Bronchial epithelial cell (primary cell): ENCODE results near the gene LGALS13. TPM values are rescaled to one million over a fixed set of nuclear protein-coding genes. Genes with fewer than 3 reads are reported as not detected.

Experiments used
- DNase-seq: peaks from one replicate; pipeline ENCODE4 v3.0.0-alpha.2; 2010; ENCODE audit warnings: low read depth
- FAIRE-seq: peaks from 2 replicates; lab custom pipeline; 2011; peaks lifted over from hg19 to GRCh38; lab: Jason Lieb, UNC
- H3K27me3 ChIP-seq: 2 replicates; pipeline ENCODE4 v1.5.1; 2011; ENCODE audit warnings: low read length; ENCODE audit not compliant: control insufficient read depth, insufficient read depth
- H3K36me3 ChIP-seq: 2 replicates; pipeline ENCODE4 v1.5.1; 2011; ENCODE audit warnings: low read length; ENCODE audit not compliant: control insufficient read depth, insufficient read depth
- H3K4me3 ChIP-seq: 2 replicates; pipeline ENCODE4 v1.5.1; 2011; ENCODE audit warnings: mild to moderate bottlenecking, low read depth, low read length, control low read depth
- total RNA-seq: library from RNA; depleted of rRNA; stranded (reverse); fragments of >200 nt; gene quantifications from 2 replicates; pipeline ENCODE4 v1.2.1, GENCODE V29; 2014
- TF ChIP-seq, protein P1 (sequence below): IDR thresholded peaks from 2 replicates; pipeline ENCODE4 v1.5.1; 2011; ENCODE audit warnings: mild to moderate bottlenecking, moderate library complexity, low read length, control low read depth, inconsistent platforms; ENCODE audit not compliant: insufficient read depth, severe bottlenecking

The LGALS13 gene
- total RNA-seq, 1 donor from 2014 or later, result not detected

DNA sequence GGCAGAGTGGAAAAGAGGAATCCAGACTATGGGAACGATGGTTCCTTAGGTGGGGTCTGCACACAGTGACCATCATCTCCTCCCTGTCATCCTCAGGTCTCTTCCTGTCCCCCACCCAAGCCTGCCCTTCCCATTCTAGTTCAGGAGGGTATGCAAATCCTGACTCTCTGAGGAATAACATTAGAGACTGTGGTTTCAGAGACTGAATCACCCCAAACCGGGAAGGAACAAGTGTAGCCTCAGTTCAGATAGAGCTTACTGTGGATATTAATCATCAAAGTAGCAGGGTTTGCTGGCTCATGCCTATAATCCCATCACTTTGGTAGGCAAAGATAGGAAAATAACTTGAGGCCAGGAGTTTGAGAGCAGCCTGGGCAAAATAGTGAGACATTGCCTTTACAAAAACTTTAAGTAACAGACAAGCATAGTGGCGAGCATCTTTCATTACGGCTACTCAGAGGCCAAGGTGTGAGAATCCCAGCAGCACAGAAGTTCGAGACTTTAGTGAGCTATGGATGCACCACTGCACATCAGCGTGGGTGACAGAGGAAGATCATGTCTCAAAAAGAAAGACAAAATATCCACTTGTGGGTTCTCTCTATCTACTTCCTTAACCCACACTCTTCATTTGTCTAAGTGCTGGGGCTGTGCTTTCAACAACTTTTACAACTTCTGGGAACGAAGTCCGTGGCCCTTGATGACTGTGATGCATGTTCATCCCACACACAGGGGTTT, 19.3 kb upstream of the LGALS13 start:
- FAIRE-seq (no peak), DNase-seq (peak; percentile 13)
- TF ChIP-seq, protein P1, sequence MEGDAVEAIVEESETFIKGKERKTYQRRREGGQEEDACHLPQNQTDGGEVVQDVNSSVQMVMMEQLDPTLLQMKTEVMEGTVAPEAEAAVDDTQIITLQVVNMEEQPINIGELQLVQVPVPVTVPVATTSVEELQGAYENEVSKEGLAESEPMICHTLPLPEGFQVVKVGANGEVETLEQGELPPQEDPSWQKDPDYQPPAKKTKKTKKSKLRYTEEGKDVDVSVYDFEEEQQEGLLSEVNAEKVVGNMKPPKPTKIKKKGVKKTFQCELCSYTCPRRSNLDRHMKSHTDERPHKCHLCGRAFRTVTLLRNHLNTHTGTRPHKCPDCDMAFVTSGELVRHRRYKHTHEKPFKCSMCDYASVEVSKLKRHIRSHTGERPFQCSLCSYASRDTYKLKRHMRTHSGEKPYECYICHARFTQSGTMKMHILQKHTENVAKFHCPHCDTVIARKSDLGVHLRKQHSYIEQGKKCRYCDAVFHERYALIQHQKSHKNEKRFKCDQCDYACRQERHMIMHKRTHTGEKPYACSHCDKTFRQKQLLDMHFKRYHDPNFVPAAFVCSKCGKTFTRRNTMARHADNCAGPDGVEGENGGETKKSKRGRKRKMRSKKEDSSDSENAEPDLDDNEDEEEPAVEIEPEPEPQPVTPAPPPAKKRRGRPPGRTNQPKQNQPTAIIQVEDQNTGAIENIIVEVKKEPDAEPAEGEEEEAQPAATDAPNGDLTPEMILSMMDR, result no peak
- Histone ChIP-seq H3K36me3 (no peaks in the 10 kb centered on the region), H3K4me3 (no peak overlapping the region), H3K27me3 (no peaks in the 10 kb centered on the region)

DNA sequence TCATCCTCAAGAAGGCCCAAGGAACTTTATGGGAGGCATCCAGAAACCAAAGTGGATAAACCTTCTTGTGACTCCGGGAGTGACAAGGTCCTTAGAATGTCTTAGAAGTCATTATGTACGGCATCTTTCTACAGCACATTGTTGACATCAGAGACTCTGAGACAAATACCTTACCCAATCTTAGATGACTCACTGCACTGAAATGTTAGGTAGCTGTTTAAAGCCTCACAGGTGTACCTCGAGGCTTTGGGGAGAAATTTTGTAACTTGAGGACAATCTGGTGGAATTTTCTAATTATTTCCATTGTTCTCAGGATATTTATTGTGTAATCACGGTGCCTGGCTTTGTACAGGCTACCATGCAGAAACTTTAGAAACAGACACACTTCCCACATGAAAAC, 14.8 kb upstream of the LGALS13 start:
- no peaks in the 10 kb centered on the region for H3K27me3 ChIP-seq
- DNase-seq (peak; percentile 35), FAIRE-seq (no peak)
- no peaks in the 10 kb centered on the region for H3K36me3 ChIP-seq
- no peak overlapping the region for H3K4me3 ChIP-seq
- TF ChIP-seq, protein P1, result no peak

DNA sequence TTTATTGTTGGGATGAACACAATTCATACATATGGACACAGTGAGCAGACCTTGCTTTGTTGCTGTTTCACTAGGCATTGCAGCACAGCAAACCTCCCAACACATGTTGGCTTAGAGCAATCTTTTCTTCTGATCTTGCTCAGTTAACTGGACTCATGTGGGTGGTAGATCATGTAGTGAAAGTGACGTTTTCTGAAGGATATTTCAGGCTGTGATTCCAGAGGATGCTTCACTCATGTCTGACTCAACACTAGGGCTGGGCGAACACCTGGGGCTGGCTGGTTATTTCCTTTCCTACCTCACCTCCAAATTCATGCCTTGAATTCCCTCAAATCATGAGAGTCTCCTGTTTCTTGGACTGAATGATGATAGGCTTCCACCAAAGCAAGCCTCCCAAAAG, 14.3 kb upstream of the LGALS13 start:
- DNase-seq, result peak; percentile 15
- Histone ChIP-seq H3K36me3 (no peaks in the 10 kb centered on the region), H3K4me3 (no peak overlapping the region), H3K27me3 (no peaks in the 10 kb centered on the region)
- TF ChIP-seq, protein P1, result no peak
- FAIRE-seq, result no peak

DNA sequence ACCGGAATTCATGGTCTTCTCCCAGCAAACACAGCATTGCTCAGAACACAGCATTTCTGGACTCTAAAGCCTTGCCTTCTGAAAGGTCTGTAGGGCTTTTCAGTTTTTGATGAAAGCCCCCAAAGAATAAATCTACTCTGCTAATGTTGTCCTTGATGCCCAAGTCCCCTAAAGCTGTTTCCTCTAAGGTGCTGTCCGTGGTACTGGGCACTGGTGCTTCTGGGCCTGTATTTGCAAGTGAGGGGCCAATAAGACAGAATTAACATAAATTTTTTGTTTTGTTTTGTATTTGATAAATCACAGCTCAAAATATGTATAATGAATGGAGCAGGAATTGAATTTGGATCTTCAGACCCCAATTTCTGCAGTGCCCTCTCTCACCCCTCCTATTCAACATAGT, 12.1 kb upstream of the LGALS13 start:
- no peak for FAIRE-seq
- Histone ChIP-seq H3K4me3 (no peak overlapping the region), H3K27me3 (no peaks in the 10 kb centered on the region), H3K36me3 (no peaks in the 10 kb centered on the region)
- TF ChIP-seq, protein P1, result no peak
- DNase-seq, result no peak

DNA sequence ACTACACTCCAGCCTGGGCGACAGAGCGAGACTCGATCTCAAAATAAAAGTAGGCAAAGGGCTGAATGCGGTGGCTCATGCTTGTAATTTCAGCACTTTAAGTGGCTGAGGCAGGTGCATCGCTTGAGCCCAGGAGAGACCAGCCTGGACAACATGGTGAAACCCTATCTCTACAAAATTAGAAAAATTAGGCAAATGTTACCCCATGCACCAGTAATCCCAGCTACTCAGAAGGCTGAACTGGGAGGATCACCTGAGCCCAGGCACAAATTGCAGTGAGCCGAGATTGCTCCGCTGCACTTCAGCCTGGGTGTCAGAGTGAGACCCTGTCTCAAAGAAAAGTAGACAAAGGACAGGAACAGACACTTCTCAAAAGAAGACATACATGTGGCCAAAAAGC, 9.9 kb upstream of the LGALS13 start:
- no peaks in the 10 kb centered on the region for H3K27me3 ChIP-seq
- TF ChIP-seq, protein P1, result no peak
- DNase-seq (no peak), FAIRE-seq (no peak)
- H3K4me3 ChIP-seq, result no peak overlapping the region
- H3K36me3 ChIP-seq, result no peaks in the 10 kb centered on the region

DNA sequence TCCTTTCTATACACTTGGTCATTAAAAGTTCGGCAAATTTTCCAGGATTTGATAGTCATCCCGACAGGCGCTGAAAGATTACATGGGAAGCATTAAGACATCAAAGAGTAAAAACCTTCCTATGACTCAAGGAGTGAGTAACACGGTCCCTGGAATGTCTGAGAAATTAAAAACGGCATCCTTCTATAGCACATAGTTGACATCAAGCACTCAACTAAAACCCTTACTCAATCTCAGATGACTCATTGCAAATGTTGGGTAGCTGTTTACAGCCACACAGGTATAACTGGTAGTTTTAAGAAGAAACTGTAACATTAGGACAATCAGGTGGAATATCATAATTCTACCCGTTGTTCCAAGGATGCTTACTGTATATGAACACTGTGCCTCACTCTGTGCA, 6.4 kb upstream of the LGALS13 start:
- TF ChIP-seq, protein P1, result no peak
- H3K36me3 ChIP-seq, result no peaks in the 10 kb centered on the region
- peak; percentile 42 for DNase-seq
- H3K4me3 ChIP-seq, result no peak overlapping the region
- no peak for FAIRE-seq
- H3K27me3 ChIP-seq, result no peaks in the 10 kb centered on the region
